ENCODE results near the gene CRACR2A.

DNA sequence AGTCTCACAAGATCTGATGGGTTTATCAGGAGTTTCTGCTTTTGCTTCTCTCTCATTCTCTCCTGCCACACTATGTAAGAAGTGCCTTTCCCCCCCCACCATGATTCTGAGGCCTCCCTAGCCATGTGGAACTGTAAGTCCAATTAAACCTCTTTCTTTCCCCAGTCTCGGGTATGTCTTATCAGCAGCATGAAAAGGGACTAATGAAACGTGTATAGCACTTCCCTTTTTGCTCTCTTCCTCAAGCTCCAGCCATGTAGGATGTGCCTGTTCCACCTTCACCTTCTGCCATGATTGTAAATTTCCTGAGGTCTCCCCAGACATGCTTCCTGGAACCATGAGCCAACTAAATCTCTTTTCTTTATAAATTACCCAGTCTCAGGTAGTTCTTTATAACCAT is 7.0 kb upstream of the CRACR2A start:
- no peak for TF ChIP-seq POLR2AphosphoS5 (IDR thresholded peaks at IDR 0.05)
- TF ChIP-seq, protein P1, sequence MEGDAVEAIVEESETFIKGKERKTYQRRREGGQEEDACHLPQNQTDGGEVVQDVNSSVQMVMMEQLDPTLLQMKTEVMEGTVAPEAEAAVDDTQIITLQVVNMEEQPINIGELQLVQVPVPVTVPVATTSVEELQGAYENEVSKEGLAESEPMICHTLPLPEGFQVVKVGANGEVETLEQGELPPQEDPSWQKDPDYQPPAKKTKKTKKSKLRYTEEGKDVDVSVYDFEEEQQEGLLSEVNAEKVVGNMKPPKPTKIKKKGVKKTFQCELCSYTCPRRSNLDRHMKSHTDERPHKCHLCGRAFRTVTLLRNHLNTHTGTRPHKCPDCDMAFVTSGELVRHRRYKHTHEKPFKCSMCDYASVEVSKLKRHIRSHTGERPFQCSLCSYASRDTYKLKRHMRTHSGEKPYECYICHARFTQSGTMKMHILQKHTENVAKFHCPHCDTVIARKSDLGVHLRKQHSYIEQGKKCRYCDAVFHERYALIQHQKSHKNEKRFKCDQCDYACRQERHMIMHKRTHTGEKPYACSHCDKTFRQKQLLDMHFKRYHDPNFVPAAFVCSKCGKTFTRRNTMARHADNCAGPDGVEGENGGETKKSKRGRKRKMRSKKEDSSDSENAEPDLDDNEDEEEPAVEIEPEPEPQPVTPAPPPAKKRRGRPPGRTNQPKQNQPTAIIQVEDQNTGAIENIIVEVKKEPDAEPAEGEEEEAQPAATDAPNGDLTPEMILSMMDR (IDR thresholded peaks at IDR 0.05), result no peak
- no peak for TF ChIP-seq POLR2A (IDR thresholded peaks at IDR 0.05)
- TF ChIP-seq EP300 (IDR thresholded peaks at IDR 0.05), result no peak

Measured in upper lobe of left lung (tissue), 4 donors.